ENCODE measurements around the gene PRRT3. TPM values are rescaled to one million over a fixed set of nuclear protein-coding genes. Genes with fewer than 3 reads are reported as not detected.

PRRT3 gene
- total RNA-seq, 1 experiment from 2014 or later, result 0.90 TPM

DNA sequence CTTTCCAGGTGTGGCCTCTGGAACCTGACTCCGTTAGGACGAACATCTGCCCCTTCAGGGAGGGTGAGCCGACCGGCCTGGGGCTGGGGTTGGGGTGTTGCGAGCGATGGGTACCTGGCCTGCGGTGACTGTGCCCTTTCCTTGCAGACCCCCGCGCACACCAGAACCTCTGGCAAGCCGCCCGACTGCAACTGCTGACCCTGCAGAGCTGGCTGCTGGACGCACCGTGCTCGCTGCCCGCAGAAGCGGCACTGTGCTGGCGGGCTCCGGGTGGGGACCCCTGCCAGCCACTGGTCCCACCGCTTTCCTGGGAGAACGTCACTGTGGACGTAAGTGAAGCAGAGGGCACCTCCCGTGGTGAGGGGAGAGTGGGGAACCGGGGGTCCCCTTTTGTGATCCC is 24.1 kb downstream of the PRRT3 start:
- no peaks in the 10 kb centered on the region for H3K9me2 ChIP-seq (ENCODE audit: insufficient read depth)
- H2AFZ ChIP-seq, result no peak overlapping the region
- no peak overlapping the region for H3K27ac ChIP-seq
- intact Hi-C loops (cut with micrococcal nuclease; ENCODE audit: unreplicated experiment), result no loop called here
- H4K20me1 ChIP-seq (ENCODE audit: insufficient read depth), result no peaks in the 10 kb centered on the region
- peaks cover 4% of the 10 kb centered on the region; the same call in 1 of the 2 replicates for H3K36me3 ChIP-seq (ENCODE audit: low read depth)
- peaks cover 10% of the 10 kb centered on the region; the same call in 1 of the 2 replicates for H3K4me1 ChIP-seq (replicated peaks; ENCODE audit: insufficient read depth)
- no peaks in the 10 kb centered on the region for H3K9me3 ChIP-seq (ENCODE audit: insufficient read depth, low read depth)
- no peaks in the 10 kb centered on the region for H3K79me2 ChIP-seq (ENCODE audit: low read depth)
- no peaks in the 10 kb centered on the region for H3K27me3 ChIP-seq (ENCODE audit: insufficient read depth, low read depth)
- no TSS peak for BruUV-seq (replicated peaks)
- no peak for TF ChIP-seq EZH2 (IDR thresholded peaks at IDR 0.05; ENCODE audit: low read depth)
- TF ChIP-seq, protein P1, sequence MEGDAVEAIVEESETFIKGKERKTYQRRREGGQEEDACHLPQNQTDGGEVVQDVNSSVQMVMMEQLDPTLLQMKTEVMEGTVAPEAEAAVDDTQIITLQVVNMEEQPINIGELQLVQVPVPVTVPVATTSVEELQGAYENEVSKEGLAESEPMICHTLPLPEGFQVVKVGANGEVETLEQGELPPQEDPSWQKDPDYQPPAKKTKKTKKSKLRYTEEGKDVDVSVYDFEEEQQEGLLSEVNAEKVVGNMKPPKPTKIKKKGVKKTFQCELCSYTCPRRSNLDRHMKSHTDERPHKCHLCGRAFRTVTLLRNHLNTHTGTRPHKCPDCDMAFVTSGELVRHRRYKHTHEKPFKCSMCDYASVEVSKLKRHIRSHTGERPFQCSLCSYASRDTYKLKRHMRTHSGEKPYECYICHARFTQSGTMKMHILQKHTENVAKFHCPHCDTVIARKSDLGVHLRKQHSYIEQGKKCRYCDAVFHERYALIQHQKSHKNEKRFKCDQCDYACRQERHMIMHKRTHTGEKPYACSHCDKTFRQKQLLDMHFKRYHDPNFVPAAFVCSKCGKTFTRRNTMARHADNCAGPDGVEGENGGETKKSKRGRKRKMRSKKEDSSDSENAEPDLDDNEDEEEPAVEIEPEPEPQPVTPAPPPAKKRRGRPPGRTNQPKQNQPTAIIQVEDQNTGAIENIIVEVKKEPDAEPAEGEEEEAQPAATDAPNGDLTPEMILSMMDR (conservative IDR thresholded peaks at IDR 0.05), result no peak
- H3K4me3 ChIP-seq, result no peak overlapping the region
- DNase-seq, result no peak
- POLR2A ChIA-PET (ENCODE audit: unreplicated experiment), result no interaction called here
- 0 out of 2 replicates have a peak, but pooled peaks cover 9% of the 10 kb centered on the region for H3F3A ChIP-seq (ENCODE audit: insufficient read depth, low read depth)
- CTCF ChIA-PET, result no interaction called here
- no peak overlapping the region for H3K4me2 ChIP-seq

DNA sequence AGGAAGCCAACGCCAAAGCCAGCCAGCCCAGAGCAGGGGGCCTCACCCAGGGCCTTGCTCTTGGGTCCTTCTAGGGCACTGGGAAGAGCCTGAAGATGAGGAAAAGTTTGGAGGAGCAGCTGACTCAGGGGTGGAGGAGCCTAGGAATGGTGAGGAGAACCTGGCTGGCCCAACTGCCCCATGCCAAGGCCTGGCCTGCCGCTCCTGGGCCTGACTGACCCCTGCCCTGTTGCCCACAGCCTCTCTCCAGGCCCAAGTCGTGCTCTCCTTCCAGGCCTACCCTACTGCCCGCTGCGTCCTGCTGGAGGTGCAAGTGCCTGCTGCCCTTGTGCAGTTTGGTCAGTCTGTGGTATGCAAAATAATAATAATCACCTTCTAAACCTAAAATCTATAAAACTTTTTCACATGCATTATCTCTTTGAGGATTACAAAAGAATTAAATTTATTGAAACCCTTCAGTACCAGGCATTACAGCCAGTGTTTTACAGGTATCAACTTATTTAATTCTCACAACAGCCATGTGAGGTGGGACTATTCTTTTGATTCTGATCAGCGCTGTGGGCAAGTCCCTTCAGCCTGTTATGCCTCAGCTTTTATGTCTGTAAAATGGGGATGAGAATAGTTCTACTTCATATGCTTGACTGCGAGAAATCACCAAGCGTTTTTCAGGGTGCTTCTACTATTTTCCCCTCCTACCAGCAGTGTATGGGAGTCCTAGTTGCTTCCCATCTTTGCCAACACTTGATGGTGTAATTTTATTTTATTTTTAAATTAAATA is 33.8 kb downstream of the PRRT3 start:
- H2AFZ ChIP-seq, result no peak overlapping the region
- no peak overlapping the region for H3K4me3 ChIP-seq
- TF ChIP-seq, protein P1 (conservative IDR thresholded peaks at IDR 0.05), result no peak
- TF ChIP-seq EZH2 (IDR thresholded peaks at IDR 0.05; ENCODE audit: low read depth), result no peak
- CTCF ChIA-PET, result no interaction called here
- H3K4me1 ChIP-seq (replicated peaks; ENCODE audit: insufficient read depth), result peaks cover 26% of the 10 kb centered on the region
- DNase-seq, result no peak
- no peaks in the 10 kb centered on the region for H3K27me3 ChIP-seq (ENCODE audit: insufficient read depth, low read depth)
- intact Hi-C loops (cut with micrococcal nuclease; ENCODE audit: unreplicated experiment), result no loop called here
- no peak overlapping the region for H3K27ac ChIP-seq
- no peaks in the 10 kb centered on the region for H3K36me3 ChIP-seq (ENCODE audit: low read depth)
- H3F3A ChIP-seq (ENCODE audit: insufficient read depth, low read depth), result 0 out of 2 replicates have a peak, but pooled peaks cover 5% of the 10 kb centered on the region
- no peaks in the 10 kb centered on the region for H4K20me1 ChIP-seq (ENCODE audit: insufficient read depth)
- H3K4me2 ChIP-seq, result peak overlapping the region; percentile 95
- no peaks in the 10 kb centered on the region for H3K9me3 ChIP-seq (ENCODE audit: insufficient read depth, low read depth)
- no TSS peak for BruUV-seq (replicated peaks)
- no peaks in the 10 kb centered on the region for H3K79me2 ChIP-seq (ENCODE audit: low read depth)
- POLR2A ChIA-PET (ENCODE audit: unreplicated experiment), result no interaction called here
- no peaks in the 10 kb centered on the region for H3K9me2 ChIP-seq (ENCODE audit: insufficient read depth)

DNA sequence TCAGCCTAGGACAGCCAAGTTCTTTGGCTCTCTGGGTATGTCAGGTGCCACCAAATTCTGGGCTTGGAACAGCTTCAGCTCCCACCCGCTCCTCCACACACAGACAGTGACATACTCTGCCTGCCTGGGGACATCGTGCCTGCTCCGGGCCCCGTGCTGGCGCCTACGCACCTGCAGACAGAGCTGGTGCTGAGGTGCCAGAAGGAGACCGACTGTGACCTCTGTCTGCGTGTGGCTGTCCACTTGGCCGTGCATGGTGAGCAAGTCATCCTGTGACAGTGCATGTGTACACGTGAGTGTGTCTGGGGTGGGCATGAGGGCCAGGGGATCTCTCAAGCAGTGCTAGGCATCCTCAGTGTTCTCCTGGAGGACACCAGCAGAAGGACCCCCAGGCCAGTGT is 34.4 kb downstream of the PRRT3 start:
- ChIA-PET CTCF (no interaction called here), POLR2A (ENCODE audit: unreplicated experiment) (no interaction called here)
- no peak overlapping the region for H3K27ac ChIP-seq
- H3K4me2 ChIP-seq, result peak overlapping the region; percentile 95
- BruUV-seq (replicated peaks), result no TSS peak
- H3K4me3 ChIP-seq, result peak overlapping the region; percentile 70; the same call in 1 of the 2 replicates
- DNase-seq, result no peak
- H3F3A ChIP-seq (ENCODE audit: insufficient read depth, low read depth), result peaks cover 8% of the 10 kb centered on the region
- H3K27me3 ChIP-seq (ENCODE audit: insufficient read depth, low read depth), result no peaks in the 10 kb centered on the region
- H3K9me2 ChIP-seq (ENCODE audit: insufficient read depth), result no peaks in the 10 kb centered on the region
- H3K36me3 ChIP-seq (ENCODE audit: low read depth), result no peaks in the 10 kb centered on the region
- no peaks in the 10 kb centered on the region for H3K9me3 ChIP-seq (ENCODE audit: insufficient read depth, low read depth)
- no peaks in the 10 kb centered on the region for H4K20me1 ChIP-seq (ENCODE audit: insufficient read depth)
- intact Hi-C loops (cut with micrococcal nuclease; ENCODE audit: unreplicated experiment), result loop anchor here (1.0 kb wide), 1 partner anchor 15 kb away; the partner anchor contains the start of gene CRELD1
- H2AFZ ChIP-seq, result no peak overlapping the region
- TF ChIP-seq, protein P1 (conservative IDR thresholded peaks at IDR 0.05), result no peak
- TF ChIP-seq EZH2 (IDR thresholded peaks at IDR 0.05; ENCODE audit: low read depth), result no peak
- H3K4me1 ChIP-seq (replicated peaks; ENCODE audit: insufficient read depth), result peaks cover 33% of the 10 kb centered on the region
- no peaks in the 10 kb centered on the region for H3K79me2 ChIP-seq (ENCODE audit: low read depth)

Data from PC-9 (cell line).